ENCODE measurements around the gene PRUNE2.

DNA sequence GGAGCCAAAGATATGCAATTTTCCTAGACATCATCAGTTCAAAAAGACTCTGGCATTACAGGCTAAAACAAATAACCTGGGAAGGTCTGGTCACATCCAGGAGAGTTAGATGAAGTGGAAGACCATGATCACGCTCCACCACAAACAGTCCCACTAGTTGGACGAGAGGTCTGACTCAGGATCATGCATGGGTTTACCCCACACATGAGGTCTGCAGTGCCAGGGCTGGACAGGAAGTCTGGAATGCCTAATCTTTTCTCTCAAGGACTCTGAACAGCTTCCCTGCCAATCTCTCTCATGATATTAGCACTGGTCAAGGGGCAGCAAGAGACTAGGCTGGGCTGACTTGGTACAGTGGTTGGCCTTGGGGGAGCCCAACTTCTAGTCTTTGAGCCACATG is 7.1 kb downstream of the PRUNE2 start:
- TF ChIP-seq POLR2A (IDR thresholded peaks at IDR 0.05; ENCODE audit: low read depth), result no peak
- TF ChIP-seq, protein P1, sequence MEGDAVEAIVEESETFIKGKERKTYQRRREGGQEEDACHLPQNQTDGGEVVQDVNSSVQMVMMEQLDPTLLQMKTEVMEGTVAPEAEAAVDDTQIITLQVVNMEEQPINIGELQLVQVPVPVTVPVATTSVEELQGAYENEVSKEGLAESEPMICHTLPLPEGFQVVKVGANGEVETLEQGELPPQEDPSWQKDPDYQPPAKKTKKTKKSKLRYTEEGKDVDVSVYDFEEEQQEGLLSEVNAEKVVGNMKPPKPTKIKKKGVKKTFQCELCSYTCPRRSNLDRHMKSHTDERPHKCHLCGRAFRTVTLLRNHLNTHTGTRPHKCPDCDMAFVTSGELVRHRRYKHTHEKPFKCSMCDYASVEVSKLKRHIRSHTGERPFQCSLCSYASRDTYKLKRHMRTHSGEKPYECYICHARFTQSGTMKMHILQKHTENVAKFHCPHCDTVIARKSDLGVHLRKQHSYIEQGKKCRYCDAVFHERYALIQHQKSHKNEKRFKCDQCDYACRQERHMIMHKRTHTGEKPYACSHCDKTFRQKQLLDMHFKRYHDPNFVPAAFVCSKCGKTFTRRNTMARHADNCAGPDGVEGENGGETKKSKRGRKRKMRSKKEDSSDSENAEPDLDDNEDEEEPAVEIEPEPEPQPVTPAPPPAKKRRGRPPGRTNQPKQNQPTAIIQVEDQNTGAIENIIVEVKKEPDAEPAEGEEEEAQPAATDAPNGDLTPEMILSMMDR (IDR thresholded peaks at IDR 0.05), result no peak
